ENCODE measurements around the gene ZNF76. TPM values are rescaled to one million over a fixed set of nuclear protein-coding genes. Genes with fewer than 3 reads are reported as not detected.

Gene ZNF76
- total and polyA plus RNA-seq, 2 of the 13 experiments (the other 11 are each of a cell fraction or from before 2014, with no cell fraction given): 13.2 to 26.4 TPM

DNA sequence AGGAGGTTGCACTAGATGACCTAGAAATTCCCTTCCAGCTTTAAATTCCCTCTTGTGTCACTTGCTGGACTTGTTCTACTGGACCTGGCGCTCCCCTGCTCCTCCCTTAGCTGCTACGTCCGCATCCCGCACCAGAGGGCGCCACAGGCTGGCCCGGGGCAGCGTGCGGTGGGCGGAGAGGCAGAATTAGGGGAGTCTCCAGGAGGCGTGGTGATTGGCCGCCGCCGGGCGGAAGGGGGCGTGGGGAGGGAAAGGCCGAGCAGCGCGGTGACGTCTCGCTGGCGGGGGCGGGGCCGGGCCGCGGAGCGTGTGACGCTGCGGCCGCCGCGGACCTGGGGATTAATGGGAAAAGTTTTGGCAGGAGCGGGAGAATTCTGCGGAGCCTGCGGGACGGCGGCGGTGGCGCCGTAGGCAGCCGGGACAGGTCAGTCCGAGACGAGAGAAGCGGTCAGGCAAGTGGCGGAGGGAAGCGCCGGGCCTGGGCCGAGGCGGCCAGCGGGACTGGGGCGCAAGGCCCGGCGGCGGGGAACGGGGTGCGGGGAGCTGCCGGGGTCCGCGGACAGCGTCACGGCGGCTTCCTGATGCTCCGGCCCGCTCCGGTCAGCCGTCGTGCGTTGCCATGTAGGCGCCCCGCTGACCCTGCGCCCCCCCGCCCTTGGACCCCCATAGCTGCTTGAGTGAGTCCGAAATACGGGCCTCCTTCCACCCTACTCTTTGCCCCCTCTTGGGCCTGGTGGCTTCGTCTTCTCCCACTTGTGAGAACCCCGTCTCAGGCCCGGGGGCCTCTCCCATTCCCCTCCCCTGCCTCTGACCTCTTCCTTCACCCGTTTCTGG, 82.9 kb downstream of the ZNF76 start, which contains the start of gene PPARD (continued):
- TF ChIP-seq ZNF607 (CRISPR knock-in tag; IDR thresholded peaks at IDR 0.05; ENCODE audit: borderline replicate concordance): peak; percentile 87; the same call in 1 of the 2 replicates
- TF ChIP-seq SMC3 (IDR thresholded peaks at IDR 0.05; ENCODE audit: low read length): peak; percentile 95
- TF ChIP-seq ZNF124 (CRISPR knock-in tag; IDR thresholded peaks at IDR 0.05): peak; percentile 92
- peak; percentile 71 for TF ChIP-seq ZNF616 (CRISPR knock-in tag; IDR thresholded peaks at IDR 0.05; ENCODE audit: low read depth)
- no peak for TF ChIP-seq ZNF260 (CRISPR knock-in tag; IDR thresholded peaks at IDR 0.05; ENCODE audit: borderline replicate concordance, low read depth)
- TF ChIP-seq, protein P1, sequence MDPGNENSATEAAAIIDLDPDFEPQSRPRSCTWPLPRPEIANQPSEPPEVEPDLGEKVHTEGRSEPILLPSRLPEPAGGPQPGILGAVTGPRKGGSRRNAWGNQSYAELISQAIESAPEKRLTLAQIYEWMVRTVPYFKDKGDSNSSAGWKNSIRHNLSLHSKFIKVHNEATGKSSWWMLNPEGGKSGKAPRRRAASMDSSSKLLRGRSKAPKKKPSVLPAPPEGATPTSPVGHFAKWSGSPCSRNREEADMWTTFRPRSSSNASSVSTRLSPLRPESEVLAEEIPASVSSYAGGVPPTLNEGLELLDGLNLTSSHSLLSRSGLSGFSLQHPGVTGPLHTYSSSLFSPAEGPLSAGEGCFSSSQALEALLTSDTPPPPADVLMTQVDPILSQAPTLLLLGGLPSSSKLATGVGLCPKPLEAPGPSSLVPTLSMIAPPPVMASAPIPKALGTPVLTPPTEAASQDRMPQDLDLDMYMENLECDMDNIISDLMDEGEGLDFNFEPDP (CRISPR knock-in tag; conservative IDR thresholded peaks at IDR 0.05): no peak
- TF ChIP-seq SNAPC4 (CRISPR knock-in tag; IDR thresholded peaks at IDR 0.05): no peak
- no peak for TF ChIP-seq ZNF781 (CRISPR knock-in tag; IDR thresholded peaks at IDR 0.05; ENCODE audit: borderline replicate concordance, not compliant biosample characterization)
- no peak for TF ChIP-seq NFKBIZ (CRISPR knock-in tag; IDR thresholded peaks at IDR 0.05)
- peak; percentile 76; the same call in 1 of the 2 replicates for TF ChIP-seq HES4 (CRISPR knock-in tag; IDR thresholded peaks at IDR 0.05; ENCODE audit: borderline replicate concordance)
- peak; percentile 94 for TF ChIP-seq ZNF224 (CRISPR knock-in tag; IDR thresholded peaks at IDR 0.05)
- no peak for TF ChIP-seq ZFP41 (CRISPR knock-in tag; IDR thresholded peaks at IDR 0.05; ENCODE audit: borderline replicate concordance)
- TF ChIP-seq ZNF770 (CRISPR knock-in tag; IDR thresholded peaks at IDR 0.05): no peak
- no peak for TF ChIP-seq ZNF800 (CRISPR knock-in tag; IDR thresholded peaks at IDR 0.05)
- no peak for TF ChIP-seq HIC2 (CRISPR knock-in tag; IDR thresholded peaks at IDR 0.05; ENCODE audit: low read depth)
